GM10248 (cell line): ENCODE measurements around the gene AKIRIN2.

Experiments
- CTCF ChIA-PET: fragments of 300-600 bp; sonication (Branson Sonifier 250); formaldehyde crosslinking; extraction: SDS; loops from one replicate; lab custom pipeline; 2021; ENCODE audit warnings: antibody characterized with exemption; lab: Yijun Ruan, JAX
- POLR2A ChIA-PET: fragments of 350-650 bp; sonication (Branson Sonifier 250); formaldehyde crosslinking; extraction: SDS; loops from one replicate; lab custom pipeline; 2020; ENCODE audit warnings: antibody characterized with exemption; lab: Yijun Ruan, JAX
- DNase-seq: peaks from one replicate; pipeline ENCODE4 v3.0.0; 2012; ENCODE audit errors: extremely low spot score
- TF ChIP-seq, protein P1 (sequence below): IDR thresholded peaks from 2 replicates; pipeline ENCODE4 v1.5.1; 2012; ENCODE audit warnings: mild to moderate bottlenecking, low read depth; ENCODE audit errors: extremely low read depth, missing control alignments, control extremely low read depth

AKIRIN2 gene

GRCh38 chr6:87654122-87654521 is 47.9 kb downstream of the AKIRIN2 start:
- POLR2A ChIA-PET, result no interaction called here
- no peak for DNase-seq
- CTCF ChIA-PET, result interaction anchor here (1.0 to 1.7 kb wide), 7 partner anchors 12 to 107 kb away, joined by 3 to 6 read pairs (median 3); no protein-coding TSS in a partner anchor

GRCh38 chr6:87653074-87653962 is 48.7 kb downstream of the AKIRIN2 start:
- TF ChIP-seq, protein P1, sequence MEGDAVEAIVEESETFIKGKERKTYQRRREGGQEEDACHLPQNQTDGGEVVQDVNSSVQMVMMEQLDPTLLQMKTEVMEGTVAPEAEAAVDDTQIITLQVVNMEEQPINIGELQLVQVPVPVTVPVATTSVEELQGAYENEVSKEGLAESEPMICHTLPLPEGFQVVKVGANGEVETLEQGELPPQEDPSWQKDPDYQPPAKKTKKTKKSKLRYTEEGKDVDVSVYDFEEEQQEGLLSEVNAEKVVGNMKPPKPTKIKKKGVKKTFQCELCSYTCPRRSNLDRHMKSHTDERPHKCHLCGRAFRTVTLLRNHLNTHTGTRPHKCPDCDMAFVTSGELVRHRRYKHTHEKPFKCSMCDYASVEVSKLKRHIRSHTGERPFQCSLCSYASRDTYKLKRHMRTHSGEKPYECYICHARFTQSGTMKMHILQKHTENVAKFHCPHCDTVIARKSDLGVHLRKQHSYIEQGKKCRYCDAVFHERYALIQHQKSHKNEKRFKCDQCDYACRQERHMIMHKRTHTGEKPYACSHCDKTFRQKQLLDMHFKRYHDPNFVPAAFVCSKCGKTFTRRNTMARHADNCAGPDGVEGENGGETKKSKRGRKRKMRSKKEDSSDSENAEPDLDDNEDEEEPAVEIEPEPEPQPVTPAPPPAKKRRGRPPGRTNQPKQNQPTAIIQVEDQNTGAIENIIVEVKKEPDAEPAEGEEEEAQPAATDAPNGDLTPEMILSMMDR, result no peak
- POLR2A ChIA-PET, result no interaction called here
- CTCF ChIA-PET, result interaction anchor here (1.0 to 1.7 kb wide), 7 partner anchors 12 to 29 kb away, joined by 3 to 6 read pairs (median 3); no protein-coding TSS in a partner anchor
- DNase-seq, result no peak

More at GRCh38 chr6:87654122-87654521, 47.9 kb downstream of the AKIRIN2 start:
- TF ChIP-seq, protein P1, result no peak

GRCh38 chr6:87645080-87645479 is 57.0 kb downstream of the AKIRIN2 start:
- TF ChIP-seq, protein P1, result no peak
- POLR2A ChIA-PET, result no interaction called here
- no peak for DNase-seq
- CTCF ChIA-PET, result interaction anchor here (1.2 kb wide), 1 partner anchor 13 kb away, joined by 3 read pairs; no protein-coding TSS in a partner anchor

DNA sequence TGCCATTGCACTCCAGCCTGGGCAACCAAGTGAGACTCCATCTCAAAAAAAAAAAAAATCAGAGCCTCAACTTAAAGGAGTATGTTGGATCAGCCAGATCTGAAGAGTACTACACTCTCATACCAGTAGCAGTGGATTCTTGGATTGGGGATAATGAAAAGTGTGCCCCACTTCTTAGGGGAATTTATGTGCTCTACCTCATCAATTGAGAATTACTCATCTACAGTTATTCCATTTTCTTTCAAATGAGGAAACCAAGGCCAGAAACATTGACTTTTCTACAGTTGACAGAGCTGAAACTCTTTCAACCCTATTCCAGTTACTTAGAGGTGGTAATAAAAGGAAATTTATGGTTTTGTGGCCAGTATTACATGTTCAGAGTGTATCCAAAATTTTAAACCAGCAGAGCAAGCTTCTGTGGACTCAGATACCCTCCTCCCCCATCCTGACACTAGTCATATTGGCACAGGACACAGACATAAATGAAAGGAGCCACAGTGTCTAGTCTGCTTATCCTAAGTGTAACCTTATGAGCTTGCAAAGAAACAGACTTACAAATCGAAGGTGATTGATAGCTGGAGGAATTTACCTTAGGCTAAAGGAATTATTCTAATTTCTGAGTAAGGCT is 60.9 kb downstream of the AKIRIN2 start:
- DNase-seq, result no peak
- ChIA-PET POLR2A (no interaction called here), CTCF (interaction anchor here (0.9 to 1.8 kb wide), 8 partner anchors 10 to 37 kb away, joined by 3 to 6 read pairs (median 4); no protein-coding TSS in a partner anchor)
- TF ChIP-seq, protein P1, result no peak

DNA sequence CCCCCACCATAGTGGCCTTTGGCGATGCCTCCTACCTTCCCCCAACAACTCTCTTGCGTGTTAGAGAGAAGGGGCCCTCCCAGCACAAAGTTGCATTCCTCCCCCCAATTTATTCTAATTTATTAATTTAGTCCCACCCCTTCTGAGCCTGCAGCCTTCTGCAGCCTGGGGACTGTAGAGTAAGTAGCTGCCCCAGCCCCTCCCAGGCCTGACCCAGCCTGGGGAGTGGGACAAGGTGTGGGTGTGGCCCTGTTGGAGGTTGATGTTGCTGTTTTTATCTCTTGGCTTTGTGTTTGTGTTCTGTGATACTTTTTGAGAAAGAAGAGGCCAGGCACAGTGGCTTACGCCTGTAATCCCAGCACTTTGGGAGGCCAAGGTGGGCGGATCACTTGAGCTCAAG is 62.7 kb downstream of the AKIRIN2 start:
- TF ChIP-seq, protein P1, result no peak
- ChIA-PET POLR2A (no interaction called here), CTCF (interaction anchor here (0.8 to 1.0 kb wide), 2 partner anchors 9 to 13 kb away, joined by 3 read pairs; no protein-coding TSS in a partner anchor)
- no peak for DNase-seq

DNA sequence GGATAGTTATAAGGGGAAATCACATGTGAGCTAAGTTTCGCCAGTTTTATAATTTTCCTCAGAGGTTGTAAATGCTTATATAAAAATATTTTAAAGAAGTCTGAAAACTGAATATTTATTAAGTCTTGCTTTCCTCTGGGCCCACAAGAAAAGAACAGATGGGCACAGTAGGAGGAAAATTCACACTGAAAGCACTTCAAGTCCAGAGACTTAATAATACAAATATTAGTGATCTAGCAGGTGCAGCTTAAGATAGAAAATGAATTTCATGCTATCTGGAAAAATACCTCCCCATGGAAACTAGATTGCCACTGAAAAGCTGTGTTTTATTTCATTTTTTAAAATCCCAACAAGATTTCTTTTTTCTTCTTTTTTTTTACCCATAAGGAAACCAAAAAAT is 64.9 kb downstream of the AKIRIN2 start:
- ChIA-PET CTCF (interaction anchor here (0.7 to 2.8 kb wide), 4 partner anchors 10 to 22 kb away, joined by 3 to 11 read pairs (median 5); no protein-coding TSS in a partner anchor), POLR2A (no interaction called here)
- TF ChIP-seq, protein P1, result no peak

More for the DNA sequence above, 64.9 kb downstream of the AKIRIN2 start:
- no peak for DNase-seq
